IPS-11a (cell line): ENCODE data around the gene INPP5A.

Source experiments
- H3K4me3 ChIP-seq: one replicate; pipeline ENCODE4 v1.5.1; 2013; ENCODE audit warnings: low read depth, low read length, control low read depth

INPP5A gene

GRCh38 chr10:132685921-132686680, 148.5 kb downstream of the INPP5A start:
- H3K4me3 ChIP-seq, result no peak overlapping the region

GRCh38 chr10:132687181-132687892, 149.8 kb downstream of the INPP5A start:
- no peak overlapping the region for H3K4me3 ChIP-seq

GRCh38 chr10:132687893-132688579, 150.4 kb downstream of the INPP5A start:
- no peak overlapping the region for H3K4me3 ChIP-seq

- H3K4me3 ChIP-seq, result no peak overlapping the region
Measured at GRCh38 chr10:132688580-132689420, 151.2 kb downstream of the INPP5A start.

- H3K4me3 ChIP-seq, result no peak overlapping the region
Measured at GRCh38 chr10:132689721-132690360, 152.3 kb downstream of the INPP5A start.

- no peak overlapping the region for H3K4me3 ChIP-seq
Measured at GRCh38 chr10:132690401-132690800, 152.8 kb downstream of the INPP5A start.

- H3K4me3 ChIP-seq, result no peak overlapping the region
Measured at GRCh38 chr10:132690821-132691610, 153.4 kb downstream of the INPP5A start.

- H3K4me3 ChIP-seq, result no peak overlapping the region
Measured at GRCh38 chr10:132691711-132692153, 154.1 kb downstream of the INPP5A start.

GRCh38 chr10:132692311-132692710, 154.7 kb downstream of the INPP5A start:
- H3K4me3 ChIP-seq, result no peak overlapping the region

GRCh38 chr10:132693676-132694075, 156.1 kb downstream of the INPP5A start:
- no peak overlapping the region for H3K4me3 ChIP-seq

GRCh38 chr10:132696204-132696603, 158.6 kb downstream of the INPP5A start:
- no peak overlapping the region for H3K4me3 ChIP-seq

- no peak overlapping the region for H3K4me3 ChIP-seq
Measured at GRCh38 chr10:132696728-132697577, 159.4 kb downstream of the INPP5A start.

- H3K4me3 ChIP-seq, result no peak overlapping the region
Measured at GRCh38 chr10:132697578-132698200, 160.1 kb downstream of the INPP5A start.

- no peak overlapping the region for H3K4me3 ChIP-seq
Measured at GRCh38 chr10:132698211-132698751, 160.7 kb downstream of the INPP5A start.

- H3K4me3 ChIP-seq, result no peak overlapping the region
Measured at GRCh38 chr10:132698761-132699391, 161.3 kb downstream of the INPP5A start.

GRCh38 chr10:132699411-132700155, 162.0 kb downstream of the INPP5A start:
- H3K4me3 ChIP-seq, result no peak overlapping the region
